ENCODE results near the gene PCP2. TPM values are rescaled to one million over a fixed set of nuclear protein-coding genes. Genes with fewer than 3 reads are reported as not detected.
"Not testable (repeated sequence)": the region's sequence is repeated elsewhere in the genome, so short reads cannot be mapped to it uniquely, and the experiment has no call there.

Gene PCP2
- total RNA-seq, 1 experiment from 2014 or later = not detected

GRCh38 chr19:7648265-7649014 is 14.9 kb upstream of the PCP2 start:
- Histone ChIP-seq H3K27me3 (0 out of 2 replicates have a peak, but pooled peaks cover 3% of the 10 kb centered on the region), H3K27ac (no peak overlapping the region), H3K4me1 (peaks cover 4% of the 10 kb centered on the region; the same call in 1 of the 2 replicates), H3K36me3 (no peaks in the 10 kb centered on the region), H3K4me3 (no peak overlapping the region), H3K9me3 (replicated peaks) (no peaks in the 10 kb centered on the region)
- DNase-seq = no peak

GRCh38 chr19:7647156-7647555 is 13.6 kb upstream of the PCP2 start:
- H3K27me3 ChIP-seq = 0 out of 2 replicates have a peak, but pooled peaks cover 3% of the 10 kb centered on the region

GRCh38 chr19:7646426-7646700 is 12.8 kb upstream of the PCP2 start:
- Histone ChIP-seq H3K9me3 (replicated peaks) (no peaks in the 10 kb centered on the region), H3K4me3 (no peak overlapping the region), H3K36me3 (no peaks in the 10 kb centered on the region), H3K4me1 (no peaks in the 10 kb centered on the region), H3K27me3 (0 out of 2 replicates have a peak, but pooled peaks cover 3% of the 10 kb centered on the region), H3K27ac (no peak overlapping the region)
- DNase-seq = no peak

More at GRCh38 chr19:7647156-7647555, 13.6 kb upstream of the PCP2 start:
- H3K27ac ChIP-seq = no peak overlapping the region
- no peak for DNase-seq
- no peaks in the 10 kb centered on the region for H3K9me3 ChIP-seq (replicated peaks)
- H3K4me1 ChIP-seq = peaks cover under 1% of the 10 kb centered on the region; the same call in 1 of the 2 replicates
- H3K4me3 ChIP-seq = no peak overlapping the region
- no peaks in the 10 kb centered on the region for H3K36me3 ChIP-seq

GRCh38 chr19:7645656-7646425 is 12.3 kb upstream of the PCP2 start:
- no peaks in the 10 kb centered on the region for H3K4me1 ChIP-seq
- DNase-seq = no peak
- H3K9me3 ChIP-seq (replicated peaks) = no peaks in the 10 kb centered on the region
- H3K36me3 ChIP-seq = no peaks in the 10 kb centered on the region
- no peak overlapping the region for H3K27ac ChIP-seq
- no peak overlapping the region for H3K4me3 ChIP-seq
- 0 out of 2 replicates have a peak, but pooled peaks cover 3% of the 10 kb centered on the region for H3K27me3 ChIP-seq

- H3K27me3 ChIP-seq = 0 out of 2 replicates have a peak, but pooled peaks cover 3% of the 10 kb centered on the region
- H3K4me1 ChIP-seq = no peaks in the 10 kb centered on the region
- H3K36me3 ChIP-seq = no peaks in the 10 kb centered on the region
- H3K27ac ChIP-seq = no peak overlapping the region
- no peak overlapping the region for H3K4me3 ChIP-seq
- no peak for DNase-seq
- no peaks in the 10 kb centered on the region for H3K9me3 ChIP-seq (replicated peaks)
Observed at GRCh38 chr19:7645163-7645562, 11.6 kb upstream of the PCP2 start.

GRCh38 chr19:7644550-7644877 is 11.0 kb upstream of the PCP2 start:
- Histone ChIP-seq H3K27me3 (0 out of 2 replicates have a peak, but pooled peaks cover 3% of the 10 kb centered on the region), H3K36me3 (no peaks in the 10 kb centered on the region), H3K9me3 (replicated peaks) (no peaks in the 10 kb centered on the region), H3K27ac (no peak overlapping the region), H3K4me1 (no peaks in the 10 kb centered on the region), H3K4me3 (no peak overlapping the region)
- no peak for DNase-seq

GRCh38 chr19:7643629-7644549 is 10.4 kb upstream of the PCP2 start:
- not testable (repeated sequence) for H3K27me3 ChIP-seq; H3K9me3 ChIP-seq (replicated peaks); H3K36me3 ChIP-seq; H3K4me3 ChIP-seq; H3K27ac ChIP-seq; DNase-seq; H3K4me1 ChIP-seq

- Histone ChIP-seq H3K27me3 (0 out of 2 replicates have a peak, but pooled peaks cover 3% of the 10 kb centered on the region), H3K27ac (no peak overlapping the region), H3K36me3 (no peaks in the 10 kb centered on the region), H3K9me3 (replicated peaks) (no peaks in the 10 kb centered on the region), H3K4me1 (no peaks in the 10 kb centered on the region), H3K4me3 (no peak overlapping the region)
- no peak for DNase-seq
Observed at GRCh38 chr19:7643031-7643415, 9.5 kb upstream of the PCP2 start.

- Histone ChIP-seq H3K36me3 (no peaks in the 10 kb centered on the region), H3K4me3 (no peak overlapping the region), H3K9me3 (replicated peaks) (no peaks in the 10 kb centered on the region), H3K27ac (no peak overlapping the region), H3K27me3 (0 out of 2 replicates have a peak, but pooled peaks cover 3% of the 10 kb centered on the region), H3K4me1 (no peaks in the 10 kb centered on the region)
- DNase-seq = no peak
Observed at GRCh38 chr19:7642295-7643030, 8.9 kb upstream of the PCP2 start.

- H3K9me3 ChIP-seq (replicated peaks) = no peaks in the 10 kb centered on the region
- 0 out of 2 replicates have a peak, but pooled peaks cover under 1% of the 10 kb centered on the region for H3K27me3 ChIP-seq
- H3K36me3 ChIP-seq = no peaks in the 10 kb centered on the region
- DNase-seq = no peak
- no peak overlapping the region for H3K4me3 ChIP-seq
- no peaks in the 10 kb centered on the region for H3K4me1 ChIP-seq
- H3K27ac ChIP-seq = no peak overlapping the region
Observed at GRCh38 chr19:7641290-7642276, 8.1 kb upstream of the PCP2 start.

GRCh38 chr19:7640803-7641202 is 7.3 kb upstream of the PCP2 start:
- H3K36me3 ChIP-seq = no peaks in the 10 kb centered on the region
- no peak overlapping the region for H3K27ac ChIP-seq
- no peaks in the 10 kb centered on the region for H3K27me3 ChIP-seq
- H3K9me3 ChIP-seq (replicated peaks) = no peaks in the 10 kb centered on the region
- no peak overlapping the region for H3K4me3 ChIP-seq
- no peaks in the 10 kb centered on the region for H3K4me1 ChIP-seq
- DNase-seq = no peak

GRCh38 chr19:7639863-7640348 is 6.4 kb upstream of the PCP2 start:
- Histone ChIP-seq H3K9me3 (replicated peaks) (no peaks in the 10 kb centered on the region), H3K4me3 (no peak overlapping the region), H3K27ac (no peak overlapping the region), H3K36me3 (no peaks in the 10 kb centered on the region), H3K4me1 (no peaks in the 10 kb centered on the region), H3K27me3 (no peaks in the 10 kb centered on the region)
- DNase-seq = no peak

- H3K27ac ChIP-seq = no peak overlapping the region
- no peak for DNase-seq
- no peaks in the 10 kb centered on the region for H3K9me3 ChIP-seq (replicated peaks)
- H3K27me3 ChIP-seq = no peaks in the 10 kb centered on the region
- no peaks in the 10 kb centered on the region for H3K4me1 ChIP-seq
- no peak overlapping the region for H3K4me3 ChIP-seq
- H3K36me3 ChIP-seq = no peaks in the 10 kb centered on the region
Observed at GRCh38 chr19:7638802-7639465, 5.4 kb upstream of the PCP2 start.

Measured in SJCRH30 (cell line).